HG03280 (cell line): Measurements from ENCODE around the gene ACVR1B.

Experiments
- ATAC-seq: cut with Tn5 transposase; IDR thresholded peaks from one replicate; pipeline ENCODE4 v1.9.1; 2021; ENCODE audit warnings: mild to moderate bottlenecking, moderate library complexity; ENCODE audit not compliant: unreplicated experiment

The ACVR1B gene

GRCh38 chr12:51942501-51943000 is 8.9 kb upstream of the ACVR1B start:
- no peak for ATAC-seq

GRCh38 chr12:51943346-51943745 is 8.2 kb upstream of the ACVR1B start:
- ATAC-seq: no peak

- no peak for ATAC-seq
Measured at GRCh38 chr12:51944608-51945233, 6.8 kb upstream of the ACVR1B start.

GRCh38 chr12:51947246-51947996 is 4.1 kb upstream of the ACVR1B start:
- ATAC-seq: no peak

- ATAC-seq: no peak
Measured at GRCh38 chr12:51948066-51948465, 3.4 kb upstream of the ACVR1B start.

- no peak for ATAC-seq
Measured at GRCh38 chr12:51949342-51950030, 2.0 kb upstream of the ACVR1B start.

GRCh38 chr12:51950682-51951198 is 759 bp upstream of the ACVR1B start:
- ATAC-seq: no peak

- ATAC-seq: no peak
Measured at GRCh38 chr12:51951843-51952722, 584 bp downstream of the ACVR1B start.

DNA sequence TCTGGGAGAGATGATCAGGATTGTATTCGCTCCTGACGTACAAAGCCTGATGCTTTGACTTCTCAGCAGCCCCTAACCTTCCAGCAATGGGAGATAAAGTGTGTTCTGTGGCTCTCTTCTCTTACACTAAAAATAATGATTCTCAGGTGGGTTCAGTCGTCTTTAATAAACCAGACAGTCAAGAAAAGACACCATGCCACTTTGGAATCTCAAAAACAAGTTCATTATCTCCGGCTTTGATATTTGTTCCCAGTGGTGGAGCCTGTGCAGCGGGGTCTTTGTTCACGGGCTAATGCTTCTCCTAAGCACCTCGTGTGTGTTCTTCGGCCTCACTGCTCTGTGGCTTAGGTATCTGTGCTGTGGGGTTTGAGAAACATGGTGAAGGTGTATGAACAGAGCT is 1.6 kb downstream of the ACVR1B start:
- ATAC-seq: no peak

GRCh38 chr12:51953864-51954263 is 2.4 kb downstream of the ACVR1B start:
- no peak for ATAC-seq

GRCh38 chr12:51954561-51955361 is 3.3 kb downstream of the ACVR1B start:
- no peak for ATAC-seq

DNA sequence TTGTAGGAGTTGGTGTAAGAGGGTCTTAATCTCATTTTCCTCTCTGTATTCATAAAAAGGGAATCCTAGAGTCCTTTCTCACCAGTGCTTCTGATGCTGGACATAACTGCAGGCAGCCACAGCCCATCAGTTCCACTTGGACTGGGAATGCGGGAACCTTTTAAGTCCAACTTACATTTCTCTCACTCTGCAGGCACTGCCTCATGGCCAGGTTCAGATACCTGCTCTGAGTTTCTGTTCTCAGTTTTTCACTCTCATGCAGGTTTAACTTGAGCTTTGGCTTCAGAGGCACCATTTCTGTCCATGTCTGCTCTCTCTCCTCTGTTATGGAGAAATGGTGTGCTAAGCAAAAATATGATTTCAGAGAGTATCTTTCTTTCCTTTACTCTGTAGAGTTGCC is 4.2 kb downstream of the ACVR1B start:
- no peak for ATAC-seq

- no peak for ATAC-seq
Measured at GRCh38 chr12:51958542-51958941, 7.0 kb downstream of the ACVR1B start.

DNA sequence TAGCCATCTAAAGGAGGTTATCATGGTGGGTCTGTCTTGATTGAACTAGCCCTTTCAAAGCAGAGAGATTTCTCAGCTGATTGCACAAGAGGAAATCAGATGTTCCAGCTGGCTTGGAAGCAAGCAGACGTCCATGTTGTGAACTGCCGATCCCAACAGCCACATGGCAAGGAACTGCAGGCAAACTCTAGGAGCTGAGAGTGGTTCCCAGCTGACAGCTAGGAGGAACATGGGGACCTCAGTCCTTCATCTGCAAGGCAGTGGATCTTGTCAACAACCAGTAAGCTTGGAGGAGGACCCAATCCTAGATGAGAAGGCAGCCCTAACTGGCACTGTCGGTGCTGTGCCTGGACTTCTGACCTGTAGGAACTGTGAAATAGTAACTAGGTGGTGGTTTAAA is 7.7 kb downstream of the ACVR1B start:
- no peak for ATAC-seq

DNA sequence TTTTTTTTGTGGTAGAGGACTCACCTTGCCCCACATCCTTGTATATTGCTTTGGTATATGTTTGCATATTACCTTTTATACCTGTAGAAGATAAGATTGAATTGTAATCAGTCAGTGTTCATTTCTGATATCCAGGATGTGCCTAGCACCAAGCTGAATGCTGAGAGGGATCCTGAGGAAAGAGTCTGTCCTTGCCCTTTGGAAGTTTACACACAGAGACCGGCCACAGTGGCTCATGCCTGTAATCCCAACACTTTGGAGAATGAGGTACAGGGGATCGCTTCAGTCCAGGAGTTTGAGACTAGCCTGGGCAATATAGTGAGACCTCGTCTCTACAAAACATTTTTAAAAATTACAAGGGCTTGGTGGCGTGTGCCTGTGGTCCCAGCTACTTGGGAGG is 8.4 kb downstream of the ACVR1B start:
- ATAC-seq: no peak

- no peak for ATAC-seq
Measured at GRCh38 chr12:51960488-51960887, 9.0 kb downstream of the ACVR1B start.

DNA sequence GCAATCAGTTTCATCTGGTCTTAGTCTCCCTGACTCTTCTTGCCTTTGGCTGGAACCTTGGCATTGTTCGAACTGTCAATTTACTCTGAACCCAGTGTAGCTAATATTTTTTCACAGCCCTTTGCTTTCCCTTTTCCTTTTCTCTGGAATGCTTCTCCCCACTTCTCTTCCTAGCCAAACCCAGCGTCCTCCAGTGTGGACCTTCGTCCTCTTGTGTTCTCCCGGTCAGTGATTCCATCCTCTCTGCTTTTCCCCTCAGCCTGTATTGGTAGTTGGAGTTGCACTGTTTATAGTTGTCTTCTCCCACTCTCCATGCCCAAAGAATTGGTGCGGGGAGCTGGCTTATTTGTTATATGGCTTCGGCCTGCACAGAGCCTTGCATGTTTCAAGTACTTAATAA is 9.4 kb downstream of the ACVR1B start:
- ATAC-seq: no peak

DNA sequence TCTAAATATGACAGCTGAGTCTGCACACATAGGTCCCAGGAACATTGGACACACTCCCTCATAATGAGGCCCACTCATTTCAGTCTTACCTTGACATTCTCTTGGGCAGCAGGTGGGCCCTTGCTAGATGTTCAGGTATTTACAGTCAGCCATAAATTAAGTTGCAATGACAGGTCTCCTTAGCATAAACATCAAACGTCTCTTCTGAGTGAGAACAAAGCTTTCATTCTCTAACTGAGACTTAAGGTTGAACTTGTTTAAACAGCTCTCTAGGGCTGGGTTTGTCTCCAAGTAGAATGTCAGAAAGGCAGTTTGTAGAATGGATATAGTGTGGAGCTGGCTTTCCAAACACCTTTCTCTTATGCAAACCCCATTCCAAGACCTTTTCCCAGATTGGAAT is 10.3 kb downstream of the ACVR1B start:
- ATAC-seq: no peak

GRCh38 chr12:51962737-51963136 is 11.2 kb downstream of the ACVR1B start:
- no peak for ATAC-seq

DNA sequence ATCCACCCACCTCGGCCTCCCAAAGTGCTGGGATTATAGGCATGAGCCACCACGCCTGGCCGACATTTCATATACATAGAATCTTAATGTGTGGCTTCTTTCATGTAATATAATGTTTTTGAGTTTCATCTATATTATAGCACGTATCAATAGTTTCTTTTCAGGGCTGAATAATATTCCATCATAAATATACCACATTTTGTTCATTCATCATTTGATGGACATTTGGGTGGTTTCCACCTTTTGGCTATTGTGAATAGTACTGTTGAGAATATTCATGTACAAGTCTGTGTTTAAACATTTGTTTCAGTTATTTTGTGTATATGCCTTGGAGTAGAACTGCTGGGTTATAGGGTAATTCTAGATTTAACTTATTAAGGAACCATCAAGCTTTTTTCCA is 12.0 kb downstream of the ACVR1B start:
- no peak for ATAC-seq
